Stimulated activated CD4-positive, alpha-beta T cell treated with anti-CD3 and anti-CD28 coated beads, Interleukin-1b, Interleukin-23, amount 100 ng/mL, for 48 hours (primary cell): ENCODE data around the gene SNX6.
"Not testable (repeated sequence)": the region's sequence is repeated elsewhere in the genome, so short reads cannot be mapped to it uniquely, and the experiment has no call there.

Source experiments
- DNase-seq: peaks from one replicate; pipeline ENCODE4 v3.0.0-alpha.2; 2020

Gene SNX6

DNA sequence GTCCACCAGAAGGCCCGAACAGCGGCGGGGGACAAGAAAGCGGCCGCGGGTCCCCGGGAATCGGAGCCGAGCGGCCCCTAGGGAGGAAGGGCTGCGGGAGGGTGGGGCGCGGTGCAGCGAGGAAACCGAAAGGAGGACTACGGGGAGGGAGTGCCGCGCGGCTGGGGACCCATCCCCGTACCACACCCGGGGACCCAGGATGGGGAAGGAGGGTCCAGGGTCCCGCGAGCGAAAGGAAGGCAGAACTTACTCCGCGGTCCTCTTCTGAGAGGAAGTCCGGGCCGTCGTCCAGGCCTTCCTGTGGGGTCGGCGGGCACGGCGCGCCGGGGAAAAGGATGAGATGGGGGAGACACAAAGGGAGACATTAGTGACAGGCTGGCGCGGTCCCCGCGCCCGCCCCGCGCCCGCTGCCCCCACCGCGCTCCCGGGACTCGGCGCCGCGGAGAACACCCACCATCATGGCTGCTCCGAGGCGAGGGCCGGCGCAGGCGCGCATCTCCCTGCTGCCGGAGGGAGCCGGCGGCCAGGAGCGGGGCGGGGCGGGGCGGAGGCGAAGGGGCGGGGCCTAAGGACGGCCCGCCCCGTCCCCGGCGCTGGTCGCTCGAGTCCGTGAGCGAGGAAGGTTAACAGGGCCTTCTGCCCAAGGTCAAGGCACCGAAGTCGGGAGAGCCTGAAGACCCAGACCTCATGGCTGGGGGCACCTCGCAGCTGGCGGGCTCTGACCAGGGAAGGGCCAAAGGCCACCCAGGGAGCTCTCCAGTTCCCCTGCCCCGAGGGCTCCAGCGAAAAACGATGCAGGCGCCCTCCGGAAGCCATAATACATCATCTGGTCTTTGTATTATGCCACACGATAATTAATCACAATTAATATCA is at the start of gene SNX6:
Gene SNX6, minus strand, starts transcription at position 492 of the 873 bp plus-strand sequence. Its CDS starts 32 bp downstream, at position 460.
- peak; percentile 77 for DNase-seq

DNA sequence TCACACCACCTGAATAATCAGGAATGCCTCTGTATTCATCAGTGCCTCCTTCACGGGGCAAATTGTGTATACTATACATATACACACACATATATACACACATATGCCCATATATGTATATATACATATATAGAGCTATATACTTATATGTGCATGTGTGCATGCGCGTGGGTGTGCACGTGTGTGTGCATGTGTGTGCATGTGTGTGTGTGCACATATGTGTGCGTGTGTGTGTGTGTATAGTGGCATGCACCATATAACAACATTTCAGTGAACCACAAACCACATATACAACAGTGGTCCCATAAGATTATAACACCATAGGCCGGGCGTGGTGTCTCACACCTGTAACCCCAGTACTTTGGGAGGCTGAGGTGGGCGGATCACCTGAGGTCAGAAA is 48.8 kb upstream of the SNX6 start:
- DNase-seq, result no peak

DNA sequence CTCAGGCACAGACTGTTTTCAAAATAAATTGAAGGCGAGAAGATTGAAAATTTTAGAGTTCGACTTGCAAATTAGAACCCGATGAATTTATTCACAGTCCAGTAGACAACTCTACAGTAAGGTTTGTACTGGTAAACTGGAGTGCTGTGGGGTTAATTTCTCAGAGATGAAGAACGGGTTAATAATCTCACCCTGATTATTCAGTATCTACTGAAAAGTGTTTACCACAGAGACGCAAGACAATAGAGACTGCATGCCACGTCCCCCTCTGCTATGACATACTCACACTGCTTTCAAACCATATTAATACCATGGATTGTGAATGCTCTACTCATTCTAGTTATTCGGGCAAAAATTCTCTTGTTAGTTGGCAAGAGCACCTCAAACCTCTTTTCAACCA is 48.4 kb upstream of the SNX6 start:
- no peak for DNase-seq

GRCh38 chr14:34676516-34677211 is 46.7 kb upstream of the SNX6 start:
- DNase-seq, result no peak

GRCh38 chr14:34673702-34674101 is 43.8 kb upstream of the SNX6 start:
- no peak for DNase-seq

- no peak for DNase-seq
Observed at GRCh38 chr14:34671716-34672115, 41.8 kb upstream of the SNX6 start.

DNA sequence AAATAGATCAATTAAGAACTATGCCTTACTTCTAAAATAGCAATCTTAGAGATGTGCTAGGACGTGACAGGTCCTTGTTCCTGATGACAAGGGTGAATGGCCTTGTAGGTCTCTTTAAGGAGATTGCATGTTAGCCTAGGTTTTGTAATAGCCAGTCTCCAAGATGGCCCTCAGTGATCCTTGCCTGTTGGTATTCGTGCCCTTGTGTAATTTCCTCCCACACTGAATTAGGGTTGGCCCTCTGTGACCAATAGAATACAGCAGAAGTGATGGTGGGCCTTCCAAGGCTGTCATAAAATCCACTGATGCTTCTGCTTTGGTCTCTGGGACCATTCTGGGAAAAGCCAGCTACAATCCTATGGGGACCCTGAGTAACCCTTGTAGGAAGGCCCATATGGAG is 38.2 kb upstream of the SNX6 start:
- DNase-seq, result no peak

DNA sequence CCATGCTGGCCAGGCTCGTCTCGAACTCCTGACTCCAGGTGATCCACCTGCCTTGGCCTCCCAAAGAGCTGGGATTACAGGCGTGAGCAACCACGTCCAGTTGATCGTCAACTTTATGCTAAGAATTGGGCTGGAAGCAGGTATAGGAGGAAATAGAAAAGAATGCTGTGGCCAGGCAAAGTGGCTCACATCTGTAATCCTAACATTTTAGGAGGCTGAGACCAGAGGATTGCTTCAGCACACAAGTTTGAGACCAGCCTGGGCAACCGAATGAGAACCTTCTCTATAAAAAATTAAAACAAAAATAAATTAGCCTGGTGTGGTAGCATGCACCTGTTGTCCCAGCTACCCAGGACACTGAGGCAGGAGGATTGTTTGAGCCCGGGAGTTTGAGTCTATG is 37.1 kb upstream of the SNX6 start:
- DNase-seq, result no peak

DNA sequence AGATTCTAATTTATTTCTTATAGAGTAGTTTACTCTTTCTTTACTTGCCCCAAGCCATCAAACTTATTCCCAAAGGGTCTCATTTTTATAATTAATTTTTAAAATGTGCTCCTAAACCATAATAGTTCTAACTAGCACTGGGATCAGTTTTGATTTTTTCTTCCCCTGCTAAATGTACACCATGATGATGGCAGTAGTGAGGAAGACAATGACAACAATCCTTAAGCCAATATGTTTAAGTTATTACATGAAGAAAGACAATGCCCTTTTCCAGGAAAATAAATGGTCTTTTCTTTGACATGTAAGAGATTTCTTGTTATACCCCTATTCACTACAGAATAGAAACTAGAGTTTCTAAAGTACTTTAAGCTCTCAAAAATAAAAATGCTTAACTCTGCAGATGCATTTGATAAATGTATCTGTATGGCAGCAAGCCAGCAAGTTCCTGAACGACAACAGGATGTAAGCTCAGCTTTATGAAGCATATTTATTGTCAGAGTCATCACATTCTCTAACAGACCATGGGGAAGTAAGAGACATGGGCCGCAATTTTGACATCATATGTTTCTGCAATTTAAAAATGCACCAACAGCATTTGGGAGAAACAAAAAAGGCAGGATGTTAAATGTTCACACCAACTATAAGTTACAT is 36.0 kb upstream of the SNX6 start:
- DNase-seq, result no peak

GRCh38 chr14:34662561-34663088 is 32.7 kb upstream of the SNX6 start:
- no peak for DNase-seq

DNA sequence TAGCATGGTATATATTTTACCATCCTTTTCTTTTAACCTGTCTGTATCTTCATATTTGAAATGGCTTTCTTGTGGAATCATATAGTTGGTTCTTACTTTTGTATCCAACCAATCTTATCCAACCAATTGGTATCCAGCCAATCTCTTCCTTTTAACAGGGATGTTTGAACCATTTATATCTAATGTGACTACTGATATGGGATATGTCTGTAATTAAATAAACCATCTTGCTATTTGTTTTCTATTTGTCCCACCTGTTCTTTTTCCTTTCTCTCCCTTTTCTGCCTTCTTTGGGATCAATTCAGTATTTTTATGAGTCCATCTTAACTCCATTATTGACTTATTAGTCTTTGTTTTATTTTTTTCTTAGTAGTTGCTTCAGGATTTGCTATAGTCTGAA is 30.8 kb upstream of the SNX6 start:
- no peak for DNase-seq

- no peak for DNase-seq
Observed at GRCh38 chr14:34655959-34656358, 26.0 kb upstream of the SNX6 start.

DNA sequence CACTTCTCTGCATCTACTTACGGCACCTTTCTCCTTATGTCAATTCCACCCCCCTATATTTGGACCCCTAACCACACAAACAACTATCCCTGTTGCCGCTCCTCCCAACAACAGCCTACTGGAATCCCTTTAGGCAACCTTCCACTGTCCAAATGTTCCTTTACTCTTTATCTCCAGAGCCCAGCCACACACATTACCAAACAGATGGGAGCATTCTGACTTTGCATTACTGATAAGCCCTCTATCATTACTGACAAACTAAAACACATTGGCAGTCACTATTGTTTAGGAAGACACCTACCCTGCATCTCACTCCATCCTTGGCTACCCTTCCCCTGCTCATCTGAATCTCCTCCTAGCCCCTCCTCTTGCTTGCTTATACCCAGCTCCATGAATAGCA is 23.1 kb upstream of the SNX6 start:
- not testable (repeated sequence) for DNase-seq

DNA sequence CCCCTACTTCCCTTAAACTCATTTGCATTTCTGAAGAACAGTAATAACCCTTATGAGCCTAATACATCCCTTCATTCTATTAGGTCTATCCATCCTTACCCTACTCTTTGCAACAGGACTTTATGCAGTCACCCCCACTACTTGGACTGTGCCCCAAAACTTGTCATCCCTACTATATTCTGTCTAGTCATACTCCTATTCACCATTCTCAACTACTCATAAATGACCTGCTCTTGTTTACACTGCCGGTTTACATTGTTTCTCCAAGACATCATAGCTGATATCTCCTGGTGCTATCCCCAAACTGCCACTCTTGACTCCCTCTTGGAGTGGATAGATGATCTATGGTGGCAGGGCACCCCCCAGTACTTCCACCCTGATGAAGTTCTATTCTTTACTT is 22.4 kb upstream of the SNX6 start:
- DNase-seq, result not testable (repeated sequence)

GRCh38 chr14:34650786-34651584 is 21.0 kb upstream of the SNX6 start:
- DNase-seq, result no peak

- not testable (repeated sequence) for DNase-seq
Observed at GRCh38 chr14:34650006-34650405, 20.1 kb upstream of the SNX6 start.

- DNase-seq, result no peak
Observed at GRCh38 chr14:34649344-34649743, 19.4 kb upstream of the SNX6 start.

DNA sequence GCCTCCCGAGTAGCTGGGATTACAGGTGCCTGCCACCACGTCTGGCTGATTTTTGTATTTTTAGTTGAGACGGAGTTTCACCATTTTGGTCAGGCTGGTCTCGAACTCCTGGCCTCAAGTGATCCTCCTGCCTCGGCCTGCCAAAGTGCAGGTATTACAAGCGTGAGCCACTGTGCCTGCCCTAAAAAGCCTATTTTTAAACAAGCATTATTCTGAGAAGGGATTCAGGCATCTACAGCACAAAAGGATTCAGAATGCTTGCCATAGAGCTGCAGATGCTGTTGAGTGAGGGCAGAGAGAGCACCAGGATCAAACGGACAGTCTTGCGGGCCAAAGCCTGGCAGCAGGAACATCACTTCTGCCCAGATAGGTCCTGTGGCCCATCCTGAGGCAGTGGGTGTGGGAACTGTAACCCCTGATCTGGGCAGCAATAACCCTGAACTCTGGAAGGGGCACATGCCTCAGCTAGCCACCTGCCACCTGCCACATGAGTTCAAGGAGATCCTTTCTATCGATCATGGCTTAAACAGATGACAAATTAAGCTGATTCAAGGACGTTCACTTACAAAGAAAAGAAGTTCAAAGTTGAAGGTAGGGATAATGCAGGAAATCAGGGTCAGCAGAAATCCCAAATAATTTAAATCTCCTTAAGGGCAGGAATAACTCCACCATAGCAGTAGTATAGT is 16.8 kb upstream of the SNX6 start:
- no peak for DNase-seq

DNA sequence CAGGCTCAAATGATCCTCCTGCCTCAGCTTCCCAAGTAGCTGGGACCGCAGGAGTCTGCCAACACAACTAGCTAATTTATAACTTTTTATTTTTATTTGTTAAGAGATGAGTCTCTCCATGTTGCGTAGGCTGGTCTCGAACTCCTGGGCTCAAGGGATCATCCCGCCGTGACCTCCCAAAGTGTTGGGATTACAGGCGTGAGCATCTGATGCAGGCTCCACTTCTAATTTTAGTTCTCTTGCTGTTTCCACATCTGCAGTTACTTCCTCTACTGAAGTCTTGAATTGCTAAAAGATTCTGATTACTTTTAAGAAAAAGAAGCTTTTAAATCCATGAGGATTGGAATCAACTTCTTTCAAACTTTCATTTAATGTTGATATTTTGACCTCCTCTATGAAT is 13.4 kb upstream of the SNX6 start:
- no peak for DNase-seq

DNA sequence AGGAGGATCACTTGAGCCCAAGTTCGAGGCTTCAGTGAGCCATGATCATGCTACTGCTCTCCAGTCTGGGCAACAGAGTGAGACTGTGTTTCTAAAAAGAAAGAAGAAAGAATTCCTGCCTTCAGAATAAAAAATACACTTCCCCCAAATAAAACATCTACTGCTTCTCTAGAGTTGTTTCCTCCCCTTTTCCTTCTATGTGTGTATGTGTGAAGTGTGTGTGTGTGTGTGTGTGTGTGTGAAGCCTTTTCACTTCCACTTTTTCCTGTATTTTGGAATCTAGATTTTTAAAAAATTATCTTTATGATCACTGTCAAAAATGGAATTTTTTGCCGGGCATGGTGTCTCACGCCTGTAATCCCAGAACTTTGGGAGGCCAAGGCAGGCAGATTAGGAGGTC is 12.6 kb upstream of the SNX6 start:
- DNase-seq, result no peak

GRCh38 chr14:34640826-34641225 is 10.9 kb upstream of the SNX6 start:
- no peak for DNase-seq

DNA sequence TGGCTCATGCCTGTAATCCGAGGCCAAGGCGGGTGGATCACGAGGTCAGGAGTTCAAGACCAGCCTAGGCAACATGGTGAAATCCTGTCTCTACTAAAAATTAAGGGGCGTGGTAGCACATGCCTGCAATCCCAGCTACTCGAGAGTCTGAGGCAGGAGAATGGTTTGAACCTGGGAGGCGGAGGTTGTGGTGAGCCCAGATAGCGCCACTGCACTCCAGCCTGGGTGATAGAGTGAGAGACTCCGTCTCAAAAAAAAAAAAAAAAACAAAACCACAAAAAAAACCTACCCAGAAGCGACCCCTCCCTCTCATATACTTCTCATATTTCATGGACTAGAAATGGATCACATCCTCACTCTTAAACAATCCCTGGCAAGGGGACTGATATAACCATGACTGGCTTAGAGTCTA is 4.4 kb upstream of the SNX6 start:
- not testable (repeated sequence) for DNase-seq
